IPS-15b (cell line): ENCODE measurements around the gene RASSF5.

Experiments used
- H3K27me3 ChIP-seq: one replicate; pipeline ENCODE4 v1.6.1; 2013; ENCODE audit warnings: low read length; ENCODE audit not compliant: control insufficient read depth, insufficient read depth
- H3K36me3 ChIP-seq: one replicate; pipeline ENCODE4 v1.6.1; 2013; ENCODE audit warnings: low read length; ENCODE audit not compliant: control insufficient read depth, insufficient read depth
- H3K4me1 ChIP-seq: one replicate; pipeline ENCODE4 v1.6.1; 2013; ENCODE audit warnings: mild to moderate bottlenecking, low read length; ENCODE audit not compliant: control insufficient read depth, insufficient read depth
- H3K4me3 ChIP-seq: one replicate; pipeline ENCODE4 v1.5.1; 2013; ENCODE audit warnings: low read depth, low read length
- H3K9ac ChIP-seq: one replicate; pipeline ENCODE4 v1.6.1; 2013; ENCODE audit warnings: low read depth, mild to moderate bottlenecking, low read length
- H3K9me3 ChIP-seq: one replicate; pipeline ENCODE4 v1.6.1; 2013; ENCODE audit warnings: mild to moderate bottlenecking, low read length; ENCODE audit not compliant: control insufficient read depth, insufficient read depth

Gene RASSF5

DNA sequence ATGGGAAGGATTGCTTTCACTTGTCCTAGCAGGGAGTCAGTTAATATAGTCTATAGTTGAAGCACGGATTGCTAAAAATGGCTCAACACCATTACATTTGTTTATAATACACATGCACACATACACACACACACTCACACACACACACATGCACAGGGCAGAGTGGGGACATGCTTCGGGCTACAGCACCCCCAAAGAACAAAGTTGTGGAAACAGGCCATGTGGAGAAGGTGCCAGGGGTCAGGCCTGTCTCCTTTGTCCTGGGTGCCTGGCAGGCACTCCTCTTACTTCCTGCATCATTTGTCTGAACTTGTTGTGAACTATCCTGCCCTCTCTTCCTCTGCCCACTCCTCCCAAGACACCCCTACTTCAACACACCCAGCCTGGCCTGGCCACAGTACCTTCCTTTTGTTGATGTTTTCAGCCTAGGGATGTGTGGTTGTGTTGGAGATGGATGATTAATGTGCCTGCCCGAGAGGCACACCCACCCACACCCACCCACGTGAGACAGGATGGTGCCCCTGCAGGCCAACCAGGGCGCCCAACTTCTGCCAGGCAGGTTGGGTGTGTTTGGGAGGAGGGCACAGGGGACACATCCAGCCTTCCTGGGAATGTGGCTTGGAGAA, 17.5 kb downstream of the RASSF5 start:
- Histone ChIP-seq H3K9me3 (no peaks in the 10 kb centered on the region), H3K36me3 (no peaks in the 10 kb centered on the region), H3K4me3 (no peak overlapping the region), H3K4me1 (no peaks in the 10 kb centered on the region), H3K27me3 (no peaks in the 10 kb centered on the region), H3K9ac (no peak overlapping the region)

- H3K4me3 ChIP-seq: no peak overlapping the region
- H3K36me3 ChIP-seq: no peaks in the 10 kb centered on the region
- no peaks in the 10 kb centered on the region for H3K4me1 ChIP-seq
- H3K9ac ChIP-seq: no peak overlapping the region
- H3K9me3 ChIP-seq: no peaks in the 10 kb centered on the region
- no peaks in the 10 kb centered on the region for H3K27me3 ChIP-seq
These were observed 19.0 kb downstream of the RASSF5 start for GRCh38 chr1:206526064-206526911.

DNA sequence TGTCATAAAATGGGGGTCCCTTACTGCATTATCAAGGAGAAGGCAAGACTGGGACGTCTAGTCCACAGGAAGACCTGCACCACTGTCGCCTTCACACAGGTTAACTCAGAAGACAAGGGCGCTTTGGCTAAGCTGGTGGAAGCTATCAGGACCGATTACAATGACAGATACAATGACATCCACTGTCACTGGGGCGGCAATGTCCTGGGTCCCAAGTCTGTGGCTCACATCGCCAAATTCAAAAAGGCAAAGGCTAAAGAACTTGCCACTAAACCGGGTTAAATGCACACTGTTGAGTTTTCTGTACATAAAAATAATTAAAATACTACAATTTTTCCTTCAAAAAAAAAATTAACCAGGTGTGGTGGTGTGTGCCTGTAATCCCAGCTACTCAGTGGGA, 22.1 kb downstream of the RASSF5 start:
- H3K9me3 ChIP-seq: no peaks in the 10 kb centered on the region
- H3K9ac ChIP-seq: no peak overlapping the region
- no peaks in the 10 kb centered on the region for H3K36me3 ChIP-seq
- H3K4me3 ChIP-seq: no peak overlapping the region
- no peaks in the 10 kb centered on the region for H3K27me3 ChIP-seq
- H3K4me1 ChIP-seq: no peaks in the 10 kb centered on the region

- H3K36me3 ChIP-seq: no peaks in the 10 kb centered on the region
- H3K4me3 ChIP-seq: no peak overlapping the region
- no peaks in the 10 kb centered on the region for H3K4me1 ChIP-seq
- H3K9ac ChIP-seq: no peak overlapping the region
- no peaks in the 10 kb centered on the region for H3K9me3 ChIP-seq
- H3K27me3 ChIP-seq: no peaks in the 10 kb centered on the region
These were observed 25.0 kb downstream of the RASSF5 start for GRCh38 chr1:206532368-206532767.

DNA sequence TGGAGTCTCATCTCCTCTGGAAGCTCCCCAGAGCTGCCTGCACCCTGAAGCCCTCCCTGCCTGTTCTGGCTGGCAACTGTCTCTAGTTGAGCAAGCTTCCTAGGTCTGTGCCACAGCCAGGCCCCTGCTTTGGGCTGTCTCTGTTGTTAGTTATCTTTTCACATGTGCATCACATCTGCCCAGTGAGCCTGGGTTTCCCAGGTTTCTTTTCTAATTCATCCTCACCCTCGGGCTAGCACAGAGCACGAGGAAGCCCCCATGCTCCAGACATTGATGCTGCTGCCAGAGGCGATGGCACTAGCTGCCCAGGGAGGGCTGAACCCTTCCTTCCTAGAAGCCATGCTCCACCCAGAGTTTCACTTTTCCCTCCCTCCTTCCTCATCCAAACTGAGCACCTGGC, 27.2 kb downstream of the RASSF5 start:
- Histone ChIP-seq H3K27me3 (no peaks in the 10 kb centered on the region), H3K4me1 (no peaks in the 10 kb centered on the region), H3K36me3 (no peaks in the 10 kb centered on the region), H3K9me3 (no peaks in the 10 kb centered on the region), H3K9ac (no peak overlapping the region), H3K4me3 (no peak overlapping the region)

DNA sequence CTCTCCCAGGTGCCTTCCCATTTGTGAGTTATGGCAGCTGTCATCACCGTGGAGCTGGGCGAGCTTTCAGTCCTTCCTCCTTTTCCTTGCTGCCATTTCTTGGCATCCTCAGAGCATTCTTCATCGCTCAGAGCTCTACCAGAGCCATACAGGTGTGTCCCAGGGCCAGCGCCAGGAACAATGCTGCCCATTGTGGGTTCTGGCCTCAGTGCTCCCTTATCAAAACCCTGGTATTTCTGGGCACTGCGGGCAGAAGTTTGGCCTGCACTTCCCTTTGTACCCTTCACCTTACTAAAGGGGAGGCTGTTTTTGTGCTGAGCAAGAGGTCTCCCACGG, 28.5 kb downstream of the RASSF5 start:
- no peaks in the 10 kb centered on the region for H3K36me3 ChIP-seq
- H3K27me3 ChIP-seq: no peaks in the 10 kb centered on the region
- no peaks in the 10 kb centered on the region for H3K9me3 ChIP-seq
- no peak overlapping the region for H3K9ac ChIP-seq
- H3K4me3 ChIP-seq: no peak overlapping the region
- no peaks in the 10 kb centered on the region for H3K4me1 ChIP-seq

- no peaks in the 10 kb centered on the region for H3K36me3 ChIP-seq
- H3K27me3 ChIP-seq: no peaks in the 10 kb centered on the region
- H3K9ac ChIP-seq: no peak overlapping the region
- no peak overlapping the region for H3K4me3 ChIP-seq
- H3K9me3 ChIP-seq: no peaks in the 10 kb centered on the region
- H3K4me1 ChIP-seq: no peaks in the 10 kb centered on the region
These were observed 29.8 kb downstream of the RASSF5 start for GRCh38 chr1:206537141-206537540.

GRCh38 chr1:206538086-206538770, 30.9 kb downstream of the RASSF5 start:
- Histone ChIP-seq H3K27me3 (no peaks in the 10 kb centered on the region), H3K9me3 (no peaks in the 10 kb centered on the region), H3K36me3 (no peaks in the 10 kb centered on the region), H3K4me3 (no peak overlapping the region), H3K9ac (no peak overlapping the region), H3K4me1 (no peaks in the 10 kb centered on the region)

- peaks cover under 1% of the 10 kb centered on the region for H3K27me3 ChIP-seq
- no peaks in the 10 kb centered on the region for H3K9me3 ChIP-seq
- no peak overlapping the region for H3K4me3 ChIP-seq
- no peaks in the 10 kb centered on the region for H3K4me1 ChIP-seq
- no peaks in the 10 kb centered on the region for H3K36me3 ChIP-seq
- H3K9ac ChIP-seq: no peak overlapping the region
These were observed 31.7 kb downstream of the RASSF5 start for GRCh38 chr1:206538901-206539640.

DNA sequence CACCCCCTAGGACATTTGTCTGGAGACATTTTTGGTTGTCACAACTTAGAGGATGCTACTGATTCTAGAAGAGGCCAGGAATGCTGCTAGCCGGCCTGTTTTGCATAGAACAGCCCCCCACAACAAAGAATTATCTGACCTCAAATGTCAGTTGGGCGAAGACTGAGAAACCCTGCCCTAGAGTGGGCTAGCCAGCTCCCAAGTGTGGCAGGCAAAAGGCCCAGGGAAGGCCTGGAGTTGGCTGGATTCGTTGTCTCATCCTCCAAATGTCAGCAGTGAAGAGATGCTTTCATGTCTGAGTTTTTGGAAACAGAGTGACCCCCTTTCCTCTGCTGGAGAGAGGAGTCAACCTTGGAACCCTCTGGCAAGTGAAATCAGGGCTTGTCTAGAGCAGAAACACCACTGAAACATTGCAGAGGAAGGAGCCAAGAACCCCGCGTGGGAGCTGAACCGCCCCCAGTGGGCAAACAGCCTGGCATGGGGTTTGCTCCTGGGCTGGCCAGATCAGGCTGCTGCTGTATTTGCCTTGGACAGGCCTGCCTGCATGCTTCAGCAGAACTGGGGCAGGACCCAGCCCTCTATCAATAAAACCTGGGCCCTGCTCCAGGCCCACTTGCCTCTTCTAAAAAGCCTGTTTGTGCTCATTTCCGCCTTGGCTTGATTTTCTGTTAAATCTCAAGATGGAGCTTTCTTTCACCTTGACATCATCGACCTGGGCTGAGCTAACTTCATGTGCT, 32.9 kb downstream of the RASSF5 start:
- Histone ChIP-seq H3K4me3 (no peak overlapping the region), H3K27me3 (peaks cover 4% of the 10 kb centered on the region), H3K9me3 (no peaks in the 10 kb centered on the region), H3K4me1 (peaks cover 3% of the 10 kb centered on the region), H3K36me3 (no peaks in the 10 kb centered on the region), H3K9ac (no peak overlapping the region)

DNA sequence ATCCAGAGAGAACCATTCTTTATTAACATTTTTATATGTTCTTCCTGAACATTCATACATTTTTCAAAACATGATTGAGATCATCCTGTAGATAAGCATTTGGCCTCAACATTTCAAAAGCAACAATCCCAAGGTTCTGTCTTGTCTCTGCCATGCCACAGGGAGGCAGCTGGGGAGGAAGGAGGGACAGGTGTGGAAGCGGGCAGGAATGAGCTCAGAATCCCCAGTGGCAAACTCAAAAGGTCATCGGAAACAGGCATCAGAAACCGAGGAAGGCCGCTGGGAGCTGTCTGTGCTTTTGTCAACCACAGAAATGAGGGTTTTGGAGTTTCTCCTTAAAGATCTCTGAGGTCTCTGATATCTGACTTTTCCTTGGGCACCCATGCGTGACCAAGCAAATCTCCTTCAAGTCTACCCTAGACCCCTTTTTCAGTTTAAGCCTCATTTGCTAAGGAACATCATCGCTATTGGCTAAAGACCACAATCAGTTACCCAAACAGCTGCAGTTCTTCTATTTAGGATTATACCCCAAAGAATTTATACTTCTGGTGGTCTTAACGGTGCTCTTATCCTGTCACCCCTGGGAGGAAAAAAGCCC, 34.0 kb downstream of the RASSF5 start:
- Histone ChIP-seq H3K4me1 (peaks cover 3% of the 10 kb centered on the region), H3K9me3 (no peaks in the 10 kb centered on the region), H3K36me3 (no peaks in the 10 kb centered on the region), H3K27me3 (peaks cover 4% of the 10 kb centered on the region), H3K4me3 (no peak overlapping the region), H3K9ac (no peak overlapping the region)
